Activated B cell treated with CpG ODN at 0.5 μM for 24 hours (primary cell): ENCODE measurements around the gene BRF1. TPM values are rescaled to one million over a fixed set of nuclear protein-coding genes. Genes with fewer than 3 reads are reported as not detected.

Source experiments
- ATAC-seq: fragments of 200-7000 bp; cut with Tn5 transposase; one replicate; pipeline ENCODE4 v1.10.0; 2021; ENCODE audit warnings: low read depth, mild to moderate bottlenecking, moderate library complexity
- CTCF ChIA-PET: fragments of 350-600 bp; sonication (Branson Sonifier 250); formaldehyde crosslinking; loops from one replicate; lab custom pipeline; 2021; ENCODE audit warnings: antibody characterized with exemption; lab: Charles Lee
- POLR2A ChIA-PET: fragments of 350-600 bp; sonication (Branson Sonifier 250); formaldehyde crosslinking; loops from one replicate; lab custom pipeline; 2021; ENCODE audit warnings: antibody characterized with exemption; lab: Charles Lee
- DNase-seq: peaks from one replicate; pipeline ENCODE4 v3.0.0; 2022
- H3K27ac Mint-ChIP-seq: one replicate; pipeline ENCODE4 v1.8.0; 2020; ENCODE audit warnings: mixed read lengths
- H3K27me3 Mint-ChIP-seq: one replicate; pipeline ENCODE4 v1.8.0; 2021; ENCODE audit warnings: mixed read lengths
- H3K36me3 Mint-ChIP-seq: one replicate; pipeline ENCODE4 v1.8.0; 2021; ENCODE audit warnings: low read depth, mixed read lengths
- H3K4me1 Mint-ChIP-seq: one replicate; pipeline ENCODE4 v1.8.0; 2021; ENCODE audit warnings: mixed read lengths
- H3K4me3 Mint-ChIP-seq: one replicate; pipeline ENCODE4 v1.8.0; 2020; ENCODE audit warnings: mild to moderate bottlenecking, mixed read lengths
- H3K9me3 Mint-ChIP-seq: one replicate; pipeline ENCODE4 v1.8.0; 2020; ENCODE audit warnings: mixed read lengths
- CTCF ChIP-seq: fragments of 200-600 bp; IDR thresholded peaks from one replicate; pipeline ENCODE4 v1.8.0; 2022; ENCODE audit warnings: antibody characterized with exemption, mild to moderate bottlenecking
- intact Hi-C: fragments of 100-400 bp; cut with micrococcal nuclease; formaldehyde crosslinking; loops from one replicate; pipeline ENCODE4 v1.15.1; 2024
- total RNA-seq: library from RNA; stranded (reverse); gene quantifications from 2 replicates; pipeline ENCODE4 v1.2.3, GENCODE V29; 2022

Gene BRF1
- total RNA-seq, 1 donor from 2014 or later: 32.8 TPM

GRCh38 chr14:105251920-105252319 lies 48.9 kb downstream of the BRF1 start:
- no peak overlapping the region for H3K4me3 Mint-ChIP-seq
- H3K36me3 Mint-ChIP-seq: peaks cover 19% of the 10 kb centered on the region
- peak overlapping the region; percentile 18 for H3K27ac Mint-ChIP-seq
- ATAC-seq (no peak), DNase-seq (no peak)
- H3K27me3 Mint-ChIP-seq: no peaks in the 10 kb centered on the region
- POLR2A ChIA-PET: no interaction called here
- CTCF ChIA-PET: no interaction called here
- TF ChIP-seq CTCF: no peak
- H3K4me1 Mint-ChIP-seq: peaks cover 35% of the 10 kb centered on the region
- no peaks in the 10 kb centered on the region for H3K9me3 Mint-ChIP-seq
- intact Hi-C loops: no loop called here

GRCh38 chr14:105250986-105251385 lies 49.8 kb downstream of the BRF1 start:
- Mint-ChIP-seq H3K4me1 (peaks cover 41% of the 10 kb centered on the region), H3K4me3 (no peak overlapping the region), H3K27me3 (no peaks in the 10 kb centered on the region), H3K36me3 (peaks cover 19% of the 10 kb centered on the region), H3K27ac (no peak overlapping the region), H3K9me3 (no peaks in the 10 kb centered on the region)
- no peak for ATAC-seq
- TF ChIP-seq CTCF: no peak
- ChIA-PET POLR2A (interaction anchor here (0.6 kb wide), 1 partner anchor 112 kb away, joined by 4 read pairs; no protein-coding TSS in a partner anchor), CTCF (no interaction called here)
- intact Hi-C loops: no loop called here
- DNase-seq: no peak

- no peak for ATAC-seq
- peaks cover 40% of the 10 kb centered on the region for H3K4me1 Mint-ChIP-seq
- intact Hi-C loops: no loop called here
- no peak for DNase-seq
- no peaks in the 10 kb centered on the region for H3K27me3 Mint-ChIP-seq
- no peaks in the 10 kb centered on the region for H3K9me3 Mint-ChIP-seq
- H3K36me3 Mint-ChIP-seq: peaks cover 19% of the 10 kb centered on the region
- H3K27ac Mint-ChIP-seq: peak overlapping the region; percentile 24
- no peak for TF ChIP-seq CTCF
- CTCF ChIA-PET: no interaction called here
- POLR2A ChIA-PET: no interaction called here
- H3K4me3 Mint-ChIP-seq: peak overlapping the region; percentile 50
Observed at GRCh38 chr14:105250008-105250366, 50.8 kb downstream of the BRF1 start.

- no peak for ATAC-seq
- intact Hi-C loops: no loop called here
- Mint-ChIP-seq H3K27ac (peak overlapping the region; percentile 46), H3K4me1 (peaks cover 40% of the 10 kb centered on the region), H3K36me3 (peaks cover 23% of the 10 kb centered on the region), H3K9me3 (no peaks in the 10 kb centered on the region), H3K4me3 (peak overlapping the region; percentile 70), H3K27me3 (no peaks in the 10 kb centered on the region)
- TF ChIP-seq CTCF: no peak
- ChIA-PET POLR2A (interaction anchor here (0.7 to 1.7 kb wide), 2 partner anchors 52 to 188 kb away, joined by 8 to 12 read pairs; partner anchors contain the start of gene BRF1), CTCF (no interaction called here)
- DNase-seq: no peak
Observed at GRCh38 chr14:105249182-105250007, 51.4 kb downstream of the BRF1 start.

- peak within 1 kb of the TSS; percentile 82 for H3K4me3 Mint-ChIP-seq
- H3K27me3 Mint-ChIP-seq: no peaks in the 10 kb centered on the region
- intact Hi-C loops: no loop called here
- peaks cover 26% of the 10 kb centered on the region for H3K36me3 Mint-ChIP-seq
- no peak for TF ChIP-seq CTCF
- no peaks in the 10 kb centered on the region for H3K9me3 Mint-ChIP-seq
- POLR2A ChIA-PET: interaction anchor here (0.7 to 1.8 kb wide), 4 partner anchors 52 to 187 kb away, joined by 3 to 12 read pairs (median 6); partner anchors contain the start of genes BRF1 and PACS2
- CTCF ChIA-PET: interaction anchor here (1.0 kb wide), 1 partner anchor 66 kb away, joined by 3 read pairs; the partner anchor contains the start of gene PACS2
- peak; percentile 88 for DNase-seq
- H3K27ac Mint-ChIP-seq: peak within 1 kb of the TSS; percentile 56
- peak; percentile 95 for ATAC-seq
- H3K4me1 Mint-ChIP-seq: peaks cover 40% of the 10 kb centered on the region
Observed at GRCh38 chr14:105248368-105249181, 52.2 kb downstream of the BRF1 start, which contains the start of gene BTBD6. BTBD6 (plus strand) TSS chr14:105248533; CDS start chr14:105248712, 179 bp downstream.
